ENCODE data around the gene MAGEB17.

MAGEB17 gene

DNA sequence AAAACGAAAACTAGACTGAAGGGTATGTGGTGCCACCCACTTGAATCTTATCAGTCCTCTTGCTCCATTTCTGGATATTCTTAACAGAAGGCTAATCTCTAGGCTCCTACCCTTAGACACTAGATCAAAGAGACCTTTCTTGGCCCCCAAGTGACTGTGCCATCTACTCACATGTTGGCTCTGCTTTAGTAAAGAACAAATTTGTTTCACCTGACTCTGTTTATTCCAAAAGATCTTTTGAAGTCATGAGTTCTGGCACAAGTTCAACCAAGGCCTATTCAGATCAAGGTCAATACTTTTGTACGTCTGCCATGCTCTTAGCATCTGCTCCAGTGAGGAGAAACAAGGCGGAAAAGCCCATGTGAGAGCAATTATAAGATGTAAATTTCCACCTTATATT is 37.3 kb downstream of the MAGEB17 start:
- H3K27ac Mint-ChIP-seq, result no peak overlapping the region
- no peak for DNase-seq
- no peaks in the 10 kb centered on the region for H3K36me3 Mint-ChIP-seq (ENCODE audit: insufficient read depth)
- H3K4me1 Mint-ChIP-seq (ENCODE audit: low read depth in 2 of 2), result no peaks in the 10 kb centered on the region
- H3K9me3 Mint-ChIP-seq, result no peaks in the 10 kb centered on the region
- ATAC-seq (replicated peaks), result no peak
- H3K27me3 Mint-ChIP-seq, result peaks cover 12 to 16% of the 10 kb centered on the region in 2 donors
- no peak overlapping the region for H3K4me3 Mint-ChIP-seq

DNA sequence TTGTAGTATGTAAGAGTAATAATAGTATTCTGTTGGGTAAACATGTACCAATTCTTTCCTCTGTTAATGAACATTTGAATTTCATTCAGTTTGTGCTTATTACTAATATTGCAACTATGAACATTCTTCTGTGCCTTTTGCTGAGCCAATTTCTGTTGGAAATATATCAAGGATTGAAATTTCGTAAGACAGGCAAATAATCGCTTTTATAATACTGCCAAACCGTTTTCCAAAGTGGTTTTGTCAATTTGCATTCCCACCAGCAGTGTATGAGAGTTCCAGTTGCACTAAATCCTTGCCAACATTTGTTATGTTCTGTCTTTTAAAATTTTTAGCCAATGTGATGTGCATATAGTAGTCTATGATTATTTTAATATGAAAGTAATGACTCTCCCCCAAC is 38.6 kb downstream of the MAGEB17 start:
- H3K27me3 Mint-ChIP-seq, result peaks cover 12 to 16% of the 10 kb centered on the region in 2 donors
- H3K4me3 Mint-ChIP-seq, result no peak overlapping the region
- no peaks in the 10 kb centered on the region for H3K36me3 Mint-ChIP-seq (ENCODE audit: insufficient read depth)
- H3K9me3 Mint-ChIP-seq, result no peaks in the 10 kb centered on the region
- H3K27ac Mint-ChIP-seq, result no peak overlapping the region
- H3K4me1 Mint-ChIP-seq (ENCODE audit: low read depth in 2 of 2), result no peaks in the 10 kb centered on the region
- ATAC-seq (replicated peaks) (no peak), DNase-seq (no peak)

DNA sequence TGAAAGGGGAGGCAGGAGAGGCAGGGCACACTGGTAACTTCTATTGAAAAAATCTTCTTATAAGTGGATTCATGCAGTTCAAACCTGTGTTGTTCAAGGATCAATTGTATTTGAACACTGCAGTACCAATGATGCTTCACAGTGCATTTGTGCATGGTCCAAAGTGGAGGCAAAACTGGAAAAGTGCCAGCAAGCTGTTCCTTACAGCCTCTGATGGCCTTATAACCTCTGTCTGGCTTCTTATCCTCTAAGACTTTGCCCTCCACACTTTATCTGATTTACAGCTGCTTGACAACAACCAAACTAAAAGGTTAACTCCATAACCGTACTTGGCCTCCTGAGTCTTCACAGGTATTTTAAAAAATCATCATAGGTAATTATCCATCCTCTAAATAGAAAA is 40.4 kb downstream of the MAGEB17 start:
- Mint-ChIP-seq H3K9me3 (no peaks in the 10 kb centered on the region), H3K27me3 (peaks cover 0 to 2% of the 10 kb centered on the region in 2 donors), H3K36me3 (ENCODE audit: insufficient read depth) (no peaks in the 10 kb centered on the region), H3K27ac (no peak overlapping the region), H3K4me3 (no peak overlapping the region), H3K4me1 (ENCODE audit: low read depth in 2 of 2) (no peaks in the 10 kb centered on the region)
- ATAC-seq (replicated peaks) (no peak), DNase-seq (no peak)

GRCh38 chrX:16208601-16209000 is 41.3 kb downstream of the MAGEB17 start:
- Mint-ChIP-seq H3K27ac (no peak overlapping the region), H3K4me1 (ENCODE audit: low read depth in 2 of 2) (no peaks in the 10 kb centered on the region), H3K27me3 (no peaks in the 10 kb centered on the region), H3K9me3 (no peaks in the 10 kb centered on the region), H3K4me3 (no peak overlapping the region), H3K36me3 (ENCODE audit: insufficient read depth) (no peaks in the 10 kb centered on the region)
- DNase-seq (no peak), ATAC-seq (replicated peaks) (no peak)

GRCh38 chrX:16210061-16210460 is 42.8 kb downstream of the MAGEB17 start:
- Mint-ChIP-seq H3K4me1 (ENCODE audit: low read depth in 2 of 2) (no peaks in the 10 kb centered on the region), H3K27me3 (no peaks in the 10 kb centered on the region), H3K27ac (no peak overlapping the region), H3K9me3 (no peaks in the 10 kb centered on the region), H3K36me3 (ENCODE audit: insufficient read depth) (no peaks in the 10 kb centered on the region), H3K4me3 (no peak overlapping the region)
- DNase-seq, result no peak
- ATAC-seq (replicated peaks), result no peak

- DNase-seq (no peak), ATAC-seq (replicated peaks) (no peak)
- Mint-ChIP-seq H3K4me3 (no peak overlapping the region), H3K4me1 (ENCODE audit: low read depth in 2 of 2) (no peaks in the 10 kb centered on the region), H3K36me3 (ENCODE audit: insufficient read depth) (no peaks in the 10 kb centered on the region), H3K9me3 (no peaks in the 10 kb centered on the region), H3K27ac (no peak overlapping the region), H3K27me3 (peaks cover 0 to 5% of the 10 kb centered on the region in 2 donors)
Measured at GRCh38 chrX:16212024-16212423, 44.7 kb downstream of the MAGEB17 start.

GRCh38 chrX:16212436-16212835 is 45.2 kb downstream of the MAGEB17 start:
- H3K27me3 Mint-ChIP-seq, result peaks cover 0 to 5% of the 10 kb centered on the region in 2 donors
- H3K36me3 Mint-ChIP-seq (ENCODE audit: insufficient read depth), result no peaks in the 10 kb centered on the region
- no peak for ATAC-seq (replicated peaks)
- H3K27ac Mint-ChIP-seq, result no peak overlapping the region
- no peaks in the 10 kb centered on the region for H3K9me3 Mint-ChIP-seq
- no peak overlapping the region for H3K4me3 Mint-ChIP-seq
- no peaks in the 10 kb centered on the region for H3K4me1 Mint-ChIP-seq (ENCODE audit: low read depth in 2 of 2)
- DNase-seq, result no peak

DNA sequence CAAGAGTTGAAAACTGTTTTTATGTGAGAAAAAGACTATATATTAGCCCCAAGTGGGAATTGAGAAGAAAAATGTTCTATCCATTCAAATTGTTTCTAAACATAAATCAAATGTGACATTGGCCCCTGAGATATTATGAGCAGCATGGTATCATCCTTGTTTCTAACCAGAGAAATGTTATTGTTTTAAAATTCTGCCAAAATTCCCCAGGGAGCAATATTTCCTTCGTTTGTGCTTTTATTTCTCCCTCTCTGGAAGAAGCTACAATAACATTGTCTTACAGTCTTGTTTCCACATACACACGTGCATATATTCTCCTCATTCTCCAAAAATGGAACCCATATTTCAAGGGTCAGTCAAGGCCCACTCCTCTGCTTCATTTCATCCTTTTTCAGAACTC is 46.7 kb downstream of the MAGEB17 start:
- Mint-ChIP-seq H3K4me3 (no peak overlapping the region), H3K4me1 (ENCODE audit: low read depth in 2 of 2) (no peaks in the 10 kb centered on the region), H3K9me3 (no peaks in the 10 kb centered on the region), H3K27me3 (peaks cover 0 to 5% of the 10 kb centered on the region in 2 donors), H3K36me3 (ENCODE audit: insufficient read depth) (no peaks in the 10 kb centered on the region), H3K27ac (no peak overlapping the region)
- DNase-seq, result no peak
- no peak for ATAC-seq (replicated peaks)

DNA sequence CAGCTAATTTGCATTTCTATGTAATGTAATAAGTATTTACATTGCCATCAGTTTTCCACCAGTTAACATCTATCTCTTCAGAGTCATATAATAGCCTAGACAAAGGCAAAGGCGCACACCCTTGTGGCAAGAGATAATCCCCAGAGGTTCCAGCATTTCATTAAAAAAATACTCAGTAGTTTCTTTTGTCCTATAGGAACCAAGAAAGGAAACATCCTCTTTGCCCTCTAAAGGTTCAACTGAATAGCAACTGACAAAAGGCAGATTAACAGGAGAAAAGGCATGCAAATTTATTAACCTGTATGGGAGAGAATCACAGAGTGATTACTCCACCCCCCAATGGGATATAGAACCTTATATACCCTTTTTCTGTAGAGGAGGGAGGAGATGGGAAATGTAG is 48.4 kb downstream of the MAGEB17 start:
- Mint-ChIP-seq H3K27me3 (peaks cover 0 to 9% of the 10 kb centered on the region in 2 donors), H3K4me1 (ENCODE audit: low read depth in 2 of 2) (no peaks in the 10 kb centered on the region), H3K4me3 (no peak overlapping the region), H3K27ac (no peak overlapping the region), H3K36me3 (ENCODE audit: insufficient read depth) (no peaks in the 10 kb centered on the region), H3K9me3 (no peaks in the 10 kb centered on the region)
- ATAC-seq (replicated peaks) (no peak), DNase-seq (no peak)
